Erythroblast (primary cell): ENCODE data around the gene GSTA2.

Experiments
- GATA1 ChIP-seq: IDR thresholded peaks from 2 replicates; pipeline ENCODE4 v1.6.1; 2011; ENCODE audit warnings: low read depth, mild to moderate bottlenecking, control low read depth, low read length, moderate library complexity
- POLR2A ChIP-seq: IDR thresholded peaks from 2 replicates; pipeline ENCODE4 v1.6.1; 2011; ENCODE audit warnings: mild to moderate bottlenecking, low read length

DNA sequence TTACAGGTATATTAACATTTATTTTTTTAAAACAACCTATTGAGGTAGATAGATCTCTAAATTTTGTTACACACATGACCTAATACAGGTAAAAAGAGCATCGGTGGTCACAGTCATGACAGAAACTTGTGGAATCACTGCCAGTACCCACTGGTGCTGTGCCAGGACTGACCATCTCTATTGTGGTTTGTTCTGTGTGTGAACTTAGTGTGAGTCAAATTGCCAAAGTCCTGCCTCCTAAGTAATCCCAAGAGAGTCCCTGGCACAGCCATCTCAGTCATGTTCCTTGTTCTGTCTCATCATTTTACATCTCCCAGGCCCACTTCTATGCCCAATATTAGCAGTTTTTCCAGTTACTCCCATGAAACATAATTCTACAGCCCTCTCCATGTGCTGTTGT lies 21.4 kb downstream of the GSTA2 start:
- TF ChIP-seq POLR2A (no peak), GATA1 (no peak)
